ENCODE data around the gene SEZ6L2.
A peak's percentile ranks its signal among the peaks of the same experiment; 100 is the strongest.

SEZ6L2 gene

GRCh38 chr16:29881050-29881449, 18.3 kb downstream of the SEZ6L2 start:
- no peak for TF ChIP-seq CTCF (IDR thresholded peaks at IDR 0.05; ENCODE audit: low read depth, low read length)
- H3K4me1 ChIP-seq = peaks cover 3% of the 10 kb centered on the region; the same call in 1 of the 2 replicates
- H3K27me3 ChIP-seq = no peaks in the 10 kb centered on the region
- H3K4me3 ChIP-seq (ENCODE audit: low read depth, low read length) = no peak overlapping the region
- H3K9me3 ChIP-seq = no peaks in the 10 kb centered on the region
- no peaks in the 10 kb centered on the region; the same call in 1 of the 2 replicates for H3K36me3 ChIP-seq
- no peak for DNase-seq

GRCh38 chr16:29878172-29878571, 21.2 kb downstream of the SEZ6L2 start:
- H3K4me3 ChIP-seq (ENCODE audit: low read depth, low read length) = no peak overlapping the region
- no peak for TF ChIP-seq CTCF (IDR thresholded peaks at IDR 0.05; ENCODE audit: low read depth, low read length)
- H3K27me3 ChIP-seq = no peaks in the 10 kb centered on the region
- H3K9me3 ChIP-seq = no peaks in the 10 kb centered on the region
- H3K4me1 ChIP-seq = peaks cover 3% of the 10 kb centered on the region; the same call in 1 of the 2 replicates
- DNase-seq = no peak
- H3K36me3 ChIP-seq = no peaks in the 10 kb centered on the region; the same call in 1 of the 2 replicates

- no peaks in the 10 kb centered on the region for H3K9me3 ChIP-seq
- H3K36me3 ChIP-seq = no peaks in the 10 kb centered on the region; the same call in 1 of the 2 replicates
- H3K4me3 ChIP-seq (ENCODE audit: low read depth, low read length) = no peak overlapping the region
- no peak for TF ChIP-seq CTCF (IDR thresholded peaks at IDR 0.05; ENCODE audit: low read depth, low read length)
- DNase-seq = peak; percentile 88
- H3K27me3 ChIP-seq = no peaks in the 10 kb centered on the region
- peaks cover 3% of the 10 kb centered on the region; the same call in 1 of the 2 replicates for H3K4me1 ChIP-seq
These were observed 21.9 kb downstream of the SEZ6L2 start for GRCh38 chr16:29877266-29877961.

GRCh38 chr16:29876594-29877249, 22.6 kb downstream of the SEZ6L2 start:
- H3K4me1 ChIP-seq = peaks cover 3% of the 10 kb centered on the region; the same call in 1 of the 2 replicates
- DNase-seq = no peak
- no peak for TF ChIP-seq CTCF (IDR thresholded peaks at IDR 0.05; ENCODE audit: low read depth, low read length)
- no peaks in the 10 kb centered on the region for H3K9me3 ChIP-seq
- H3K36me3 ChIP-seq = no peaks in the 10 kb centered on the region; the same call in 1 of the 2 replicates
- H3K27me3 ChIP-seq = no peaks in the 10 kb centered on the region
- H3K4me3 ChIP-seq (ENCODE audit: low read depth, low read length) = no peak overlapping the region

GRCh38 chr16:29876217-29876593, 23.1 kb downstream of the SEZ6L2 start:
- Histone ChIP-seq H3K27me3 (no peaks in the 10 kb centered on the region), H3K4me1 (peaks cover 3% of the 10 kb centered on the region; the same call in 1 of the 2 replicates), H3K4me3 (ENCODE audit: low read depth, low read length) (no peak overlapping the region), H3K9me3 (no peaks in the 10 kb centered on the region), H3K36me3 (no peaks in the 10 kb centered on the region; the same call in 1 of the 2 replicates)
- DNase-seq = no peak
- no peak for TF ChIP-seq CTCF (IDR thresholded peaks at IDR 0.05; ENCODE audit: low read depth, low read length)

- Histone ChIP-seq H3K36me3 (no peaks in the 10 kb centered on the region), H3K4me1 (peaks cover 3% of the 10 kb centered on the region; the same call in 1 of the 2 replicates), H3K9me3 (no peaks in the 10 kb centered on the region), H3K4me3 (ENCODE audit: low read depth, low read length) (no peak overlapping the region), H3K27me3 (no peaks in the 10 kb centered on the region)
- no peak for TF ChIP-seq CTCF (IDR thresholded peaks at IDR 0.05; ENCODE audit: low read depth, low read length)
- DNase-seq = no peak
These were observed 24.1 kb downstream of the SEZ6L2 start for GRCh38 chr16:29875206-29875605.
